ENCODE data around the gene GGA1. TPM values are rescaled to one million over a fixed set of nuclear protein-coding genes. Genes with fewer than 3 reads are reported as not detected.

Gene GGA1
- total and polyA plus RNA-seq, 9 of the 15 experiments (the other 6 are each of a cell fraction or from before 2014, with no cell fraction given): 1.5 to 69.5 (median 31.6) TPM

DNA sequence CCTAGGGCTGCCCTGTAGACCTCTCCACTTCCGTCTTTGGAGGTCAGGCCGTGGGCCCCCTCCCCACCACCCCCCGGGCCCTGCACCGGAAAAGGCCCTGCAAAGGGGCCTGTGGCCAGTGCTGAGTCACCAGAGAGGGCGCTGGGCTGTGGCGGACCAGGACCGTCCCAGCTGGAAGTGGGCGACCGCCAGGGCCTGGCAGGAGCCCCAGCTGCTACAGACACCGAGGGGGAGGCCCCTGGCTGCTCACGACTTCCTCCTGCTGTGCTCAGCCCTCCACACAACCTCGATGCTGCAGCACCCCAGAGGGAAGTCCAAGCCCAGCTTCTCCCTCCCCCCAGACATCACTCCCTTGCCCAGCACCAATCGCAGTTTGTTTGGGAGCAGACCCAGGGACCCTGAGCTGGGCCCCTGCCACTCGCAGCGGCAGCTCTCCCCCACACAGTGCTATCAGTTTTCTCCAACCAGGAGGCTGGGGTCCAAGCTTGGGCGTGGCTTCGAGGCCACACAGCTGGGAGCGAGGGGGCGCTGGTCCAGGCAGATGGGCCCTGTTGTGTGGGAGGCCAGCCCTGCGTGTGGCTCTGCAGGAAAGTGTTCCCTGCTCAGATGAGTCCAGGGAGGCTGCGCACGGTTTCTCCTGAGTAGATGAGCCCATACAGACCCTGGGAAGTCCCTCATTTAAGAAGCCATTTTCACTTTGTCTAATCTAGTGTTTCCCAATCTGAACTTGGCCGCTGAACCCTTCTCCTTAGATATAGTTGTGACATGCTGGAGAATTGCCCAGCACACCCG is 25.2 kb downstream of the GGA1 start (continued):
- TF ChIP-seq, protein P1, sequence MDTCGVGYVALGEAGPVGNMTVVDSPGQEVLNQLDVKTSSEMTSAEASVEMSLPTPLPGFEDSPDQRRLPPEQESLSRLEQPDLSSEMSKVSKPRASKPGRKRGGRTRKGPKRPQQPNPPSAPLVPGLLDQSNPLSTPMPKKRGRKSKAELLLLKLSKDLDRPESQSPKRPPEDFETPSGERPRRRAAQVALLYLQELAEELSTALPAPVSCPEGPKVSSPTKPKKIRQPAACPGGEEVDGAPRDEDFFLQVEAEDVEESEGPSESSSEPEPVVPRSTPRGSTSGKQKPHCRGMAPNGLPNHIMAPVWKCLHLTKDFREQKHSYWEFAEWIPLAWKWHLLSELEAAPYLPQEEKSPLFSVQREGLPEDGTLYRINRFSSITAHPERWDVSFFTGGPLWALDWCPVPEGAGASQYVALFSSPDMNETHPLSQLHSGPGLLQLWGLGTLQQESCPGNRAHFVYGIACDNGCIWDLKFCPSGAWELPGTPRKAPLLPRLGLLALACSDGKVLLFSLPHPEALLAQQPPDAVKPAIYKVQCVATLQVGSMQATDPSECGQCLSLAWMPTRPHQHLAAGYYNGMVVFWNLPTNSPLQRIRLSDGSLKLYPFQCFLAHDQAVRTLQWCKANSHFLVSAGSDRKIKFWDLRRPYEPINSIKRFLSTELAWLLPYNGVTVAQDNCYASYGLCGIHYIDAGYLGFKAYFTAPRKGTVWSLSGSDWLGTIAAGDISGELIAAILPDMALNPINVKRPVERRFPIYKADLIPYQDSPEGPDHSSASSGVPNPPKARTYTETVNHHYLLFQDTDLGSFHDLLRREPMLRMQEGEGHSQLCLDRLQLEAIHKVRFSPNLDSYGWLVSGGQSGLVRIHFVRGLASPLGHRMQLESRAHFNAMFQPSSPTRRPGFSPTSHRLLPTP (IDR thresholded peaks at IDR 0.05; ENCODE audit: borderline replicate concordance, extremely low read depth, insufficient read length): no peak
- TF ChIP-seq MTA3 (IDR thresholded peaks at IDR 0.05; ENCODE audit: borderline replicate concordance) (peak; percentile 47; the same call in 1 of the 2 replicates), SMARCA5 (IDR thresholded peaks at IDR 0.05) (peak; percentile 38; the same call in 1 of the 2 replicates), NR4A1 (CRISPR knock-in tag; IDR thresholded peaks at IDR 0.05) (no peak), NR4A1 (tag; IDR thresholded peaks at IDR 0.05) (no peak), ZNF740 (CRISPR knock-in tag; IDR thresholded peaks at IDR 0.05) (0 out of 2 replicates have a peak, but pooled peaks have one; percentile 20), ZNF740 (tag; IDR thresholded peaks at IDR 0.05) (no peak), ZFP91 (CRISPR knock-in tag; IDR thresholded peaks at IDR 0.05) (no peak), ZNF830 (CRISPR knock-in tag; IDR thresholded peaks at IDR 0.05) (no peak), PHB2 (IDR thresholded peaks at IDR 0.05; ENCODE audit: low read depth) (no peak), ZNF449 (CRISPR knock-in tag; IDR thresholded peaks at IDR 0.05) (no peak), NEUROD1 (IDR thresholded peaks at IDR 0.05; ENCODE audit: borderline replicate concordance, low read depth, low read length, partially characterized antibody) (no peak), ZNF23 (CRISPR knock-in tag; IDR thresholded peaks at IDR 0.05) (no peak), HDGF (IDR thresholded peaks at IDR 0.05) (0 out of 2 replicates have a peak, but pooled peaks have one; percentile 21), DIDO1 (tag; IDR thresholded peaks at IDR 0.05; ENCODE audit: low read depth) (no peak), ZNF12 (CRISPR knock-in tag; IDR thresholded peaks at IDR 0.05) (no peak), ARHGAP35 (IDR thresholded peaks at IDR 0.05; ENCODE audit: partially characterized antibody) (no peak), PHF21A (IDR thresholded peaks at IDR 0.05; ENCODE audit: borderline replicate concordance, low read depth) (0 out of 2 replicates have a peak, but pooled peaks have one; percentile 16), ZNF696 (CRISPR knock-in tag; conservative IDR thresholded peaks at IDR 0.05) (no peak), SETDB1 (IDR thresholded peaks at IDR 0.05; ENCODE audit: low read length) (no peak), PTRF (tag; IDR thresholded peaks at IDR 0.05) (no peak), THAP7 (CRISPR knock-in tag; IDR thresholded peaks at IDR 0.05) (no peak)

All from K562 (cell line).